Esophagus (tissue), 2 donors: ENCODE measurements around the gene NVL. TPM values are rescaled to one million over a fixed set of nuclear protein-coding genes. Genes with fewer than 3 reads are reported as not detected.
A peak's percentile ranks its signal among the peaks of the same experiment; 100 is the strongest.

Experiments used
- H3K27ac ChIP-seq, 2 donors: one replicate each; pipeline ENCODE4 v1.5.1; 2013; ENCODE audit warnings: low read depth in 2 of 2, mild to moderate bottlenecking in 2 of 2, inconsistent platforms in 1 of 2, low read length in 1 of 2, moderate library complexity in 1 of 2
- H3K27me3 ChIP-seq, 2 donors: one replicate each; pipeline ENCODE4 v1.6.1; 2013; ENCODE audit warnings: low read length in 2 of 2, control low read depth in 1 of 2, mild to moderate bottlenecking in 1 of 2; ENCODE audit not compliant: insufficient read depth in 2 of 2, control insufficient read depth in 1 of 2
- H3K36me3 ChIP-seq, 2 donors: one replicate each; pipeline ENCODE4 v1.6.1; 2013; ENCODE audit warnings: low read length in 1 of 2; ENCODE audit not compliant: control insufficient read depth in 2 of 2, insufficient read depth in 2 of 2
- H3K4me1 ChIP-seq, 2 donors: one replicate each; pipeline ENCODE4 v1.6.1; 2013; ENCODE audit warnings: low read length in 1 of 2; ENCODE audit not compliant: control insufficient read depth in 2 of 2, insufficient read depth in 2 of 2
- H3K4me3 ChIP-seq, 2 donors: one replicate each; pipeline ENCODE4 v1.5.1; 2013; ENCODE audit warnings: low read length in 2 of 2, mild to moderate bottlenecking in 2 of 2, low read depth in 1 of 2, moderate library complexity in 1 of 2
- H3K9me3 ChIP-seq, 2 donors: one replicate each; pipeline ENCODE4 v1.6.1; 2013; ENCODE audit warnings: mild to moderate bottlenecking in 2 of 2, low read depth in 1 of 2, low read length in 1 of 2, moderate library complexity in 1 of 2; ENCODE audit not compliant: control insufficient read depth in 2 of 2, insufficient read depth in 1 of 2
- WGBS, 2 donors: extraction: QIAGEN DNeasy Blood & Tissue Kit; methylation state at CpG; one replicate each; pipeline ENCODE4 v1.1.7; 2013; 5-methylcytosine and 5-hydroxymethylcytosine counted together
- polyA plus RNA-seq, 2 donors: library from polyadenylated mRNA; stranded (reverse); fragments of 200-250 nt; gene quantifications; one replicate each; pipeline ENCODE4 v1.2.3, GENCODE V29; 2013
- donor health status: healthy with polysubstance abuse.
- donor health status: Bipolar disorder and iron deficiency.

NVL gene
- polyA plus RNA-seq, 2 donors: 11.4 to 20.1 TPM

- no peak overlapping the region for H3K27ac ChIP-seq
- H3K36me3 ChIP-seq: peaks cover 0 to 2% of the 10 kb centered on the region in 2 donors
- no peak overlapping the region for H3K4me3 ChIP-seq
- no peaks in the 10 kb centered on the region for H3K4me1 ChIP-seq
- no peaks in the 10 kb centered on the region for H3K9me3 ChIP-seq
- H3K27me3 ChIP-seq: no peaks in the 10 kb centered on the region
- WGBS, 2 donors: 81 to 87% methylated on average over 5 of the region's 5 CpGs
Observed at GRCh38 chr1:224251741-224252146, 78.2 kb downstream of the NVL start.

GRCh38 chr1:224245188-224245587, 84.8 kb downstream of the NVL start:
- Histone ChIP-seq H3K27me3 (no peaks in the 10 kb centered on the region), H3K27ac (no peak overlapping the region), H3K9me3 (no peaks in the 10 kb centered on the region), H3K36me3 (peaks cover 0 to 5% of the 10 kb centered on the region in 2 donors), H3K4me3 (no peak overlapping the region), H3K4me1 (no peaks in the 10 kb centered on the region)
- 59 to 60% methylated on average over 1 of the region's 1 CpG for WGBS, 2 donors

GRCh38 chr1:224238756-224239155, 91.2 kb downstream of the NVL start:
- Histone ChIP-seq H3K9me3 (no peaks in the 10 kb centered on the region), H3K27me3 (no peaks in the 10 kb centered on the region), H3K4me1 (no peaks in the 10 kb centered on the region), H3K4me3 (no peak overlapping the region), H3K27ac (no peak overlapping the region), H3K36me3 (no peaks in the 10 kb centered on the region)
- WGBS, 2 donors: 82 to 85% methylated on average over 3 of the region's 3 CpGs

- Histone ChIP-seq H3K27me3 (no peaks in the 10 kb centered on the region), H3K4me3 (no peak overlapping the region), H3K4me1 (no peaks in the 10 kb centered on the region), H3K27ac (no peak overlapping the region), H3K36me3 (no peaks in the 10 kb centered on the region), H3K9me3 (no peaks in the 10 kb centered on the region)
- 88 to 89% methylated on average over 9 of the region's 9 CpGs for whole genome bisulfite sequencing, 2 donors
Observed at GRCh38 chr1:224238212-224238611, 91.8 kb downstream of the NVL start.

- Histone ChIP-seq H3K36me3 (no peaks in the 10 kb centered on the region), H3K27me3 (no peaks in the 10 kb centered on the region), H3K27ac (no peak overlapping the region), H3K4me1 (no peaks in the 10 kb centered on the region), H3K9me3 (no peaks in the 10 kb centered on the region), H3K4me3 (no peak overlapping the region)
- 81 to 88% methylated on average over 11 of the region's 11 CpGs for WGBS, 2 donors
Observed at GRCh38 chr1:224237119-224237881, 92.7 kb downstream of the NVL start.

- Histone ChIP-seq H3K9me3 (no peaks in the 10 kb centered on the region), H3K4me3 (no peak overlapping the region), H3K27ac (no peak overlapping the region), H3K36me3 (no peaks in the 10 kb centered on the region), H3K27me3 (no peaks in the 10 kb centered on the region), H3K4me1 (no peaks in the 10 kb centered on the region)
- WGBS, 2 donors: 81 to 84% methylated on average over 2 of the region's 2 CpGs
Observed at GRCh38 chr1:224235813-224236493, 94.0 kb downstream of the NVL start.

GRCh38 chr1:224234017-224234416, 96.0 kb downstream of the NVL start:
- no peaks in the 10 kb centered on the region for H3K36me3 ChIP-seq
- H3K4me1 ChIP-seq: no peaks in the 10 kb centered on the region
- H3K27ac ChIP-seq: no peak overlapping the region
- no peaks in the 10 kb centered on the region for H3K27me3 ChIP-seq
- no peak overlapping the region for H3K4me3 ChIP-seq
- no peaks in the 10 kb centered on the region for H3K9me3 ChIP-seq

GRCh38 chr1:224226849-224227502, 103.0 kb downstream of the NVL start:
- Histone ChIP-seq H3K27me3 (no peaks in the 10 kb centered on the region), H3K27ac (no peak overlapping the region), H3K4me3 (no peak overlapping the region), H3K9me3 (no peaks in the 10 kb centered on the region), H3K36me3 (peaks cover 2 to 3% of the 10 kb centered on the region in 2 donors), H3K4me1 (no peaks in the 10 kb centered on the region)
- WGBS, 2 donors: 87 to 89% methylated on average over 6 of the region's 6 CpGs

- H3K4me3 ChIP-seq: no peak overlapping the region
- WGBS, 2 donors: 67 to 69% methylated on average over 12 of the region's 12 CpGs
Observed at GRCh38 chr1:224223819-224224714, 105.9 kb downstream of the NVL start.

More at GRCh38 chr1:224223819-224224714, 105.9 kb downstream of the NVL start:
- H3K27me3 ChIP-seq: no peaks in the 10 kb centered on the region
- peaks cover 2 to 3% of the 10 kb centered on the region in 2 donors for H3K36me3 ChIP-seq
- no peaks in the 10 kb centered on the region for H3K9me3 ChIP-seq
- H3K27ac ChIP-seq: peak overlapping the region in 1 of 2 donors; percentile 15
- no peaks in the 10 kb centered on the region for H3K4me1 ChIP-seq
